ENCODE measurements around the gene TBC1D20. TPM values are rescaled to one million over a fixed set of nuclear protein-coding genes. Genes with fewer than 3 reads are reported as not detected.

Gene TBC1D20
- total RNA-seq, 1 donor from 2014 or later: 24.1 TPM

GRCh38 chr20:440636-441035 lies 21.7 kb downstream of the TBC1D20 start:
- intact Hi-C loops (cut with micrococcal nuclease): no loop called here
- POLR2A ChIA-PET: interaction anchor here (0.6 kb wide), 1 partner anchor 36 kb away, joined by 3 read pairs; no protein-coding TSS in a partner anchor
- no peak for DNase-seq
- CTCF ChIA-PET: no interaction called here
- no peak for TF ChIP-seq CTCF (IDR thresholded peaks at IDR 0.05)
- ATAC-seq (ENCODE audit: low read depth): no peak
- H3K9me3 Mint-ChIP-seq: no peaks in the 10 kb centered on the region
- peaks cover 33% of the 10 kb centered on the region for H3K4me1 Mint-ChIP-seq
- no peak overlapping the region for H3K27ac Mint-ChIP-seq
- H3K27me3 Mint-ChIP-seq: no peaks in the 10 kb centered on the region
- H3K4me3 Mint-ChIP-seq: no peak overlapping the region
- H3K36me3 Mint-ChIP-seq (ENCODE audit: low read depth): peaks cover 82% of the 10 kb centered on the region

- no peak for DNase-seq
- no peak overlapping the region for H3K4me3 Mint-ChIP-seq
- no peak for TF ChIP-seq CTCF (IDR thresholded peaks at IDR 0.05)
- H3K9me3 Mint-ChIP-seq: no peaks in the 10 kb centered on the region
- intact Hi-C loops (cut with micrococcal nuclease): no loop called here
- POLR2A ChIA-PET: interaction anchor here (0.6 kb wide), 1 partner anchor 36 kb away, joined by 3 read pairs; no protein-coding TSS in a partner anchor
- H3K4me1 Mint-ChIP-seq: peaks cover 37% of the 10 kb centered on the region
- CTCF ChIA-PET: no interaction called here
- H3K36me3 Mint-ChIP-seq (ENCODE audit: low read depth): peaks cover 82% of the 10 kb centered on the region
- no peaks in the 10 kb centered on the region for H3K27me3 Mint-ChIP-seq
- no peak for ATAC-seq (ENCODE audit: low read depth)
- no peak overlapping the region for H3K27ac Mint-ChIP-seq
Observed at GRCh38 chr20:440148-440547, 22.2 kb downstream of the TBC1D20 start.

GRCh38 chr20:438571-439469 lies 23.5 kb downstream of the TBC1D20 start:
- intact Hi-C loops (cut with micrococcal nuclease): loop anchor here (2.0 kb wide), 2 partner anchors 24 to 58 kb away; partner anchors contain the start of genes TBC1D20 and TRIB3

DNA sequence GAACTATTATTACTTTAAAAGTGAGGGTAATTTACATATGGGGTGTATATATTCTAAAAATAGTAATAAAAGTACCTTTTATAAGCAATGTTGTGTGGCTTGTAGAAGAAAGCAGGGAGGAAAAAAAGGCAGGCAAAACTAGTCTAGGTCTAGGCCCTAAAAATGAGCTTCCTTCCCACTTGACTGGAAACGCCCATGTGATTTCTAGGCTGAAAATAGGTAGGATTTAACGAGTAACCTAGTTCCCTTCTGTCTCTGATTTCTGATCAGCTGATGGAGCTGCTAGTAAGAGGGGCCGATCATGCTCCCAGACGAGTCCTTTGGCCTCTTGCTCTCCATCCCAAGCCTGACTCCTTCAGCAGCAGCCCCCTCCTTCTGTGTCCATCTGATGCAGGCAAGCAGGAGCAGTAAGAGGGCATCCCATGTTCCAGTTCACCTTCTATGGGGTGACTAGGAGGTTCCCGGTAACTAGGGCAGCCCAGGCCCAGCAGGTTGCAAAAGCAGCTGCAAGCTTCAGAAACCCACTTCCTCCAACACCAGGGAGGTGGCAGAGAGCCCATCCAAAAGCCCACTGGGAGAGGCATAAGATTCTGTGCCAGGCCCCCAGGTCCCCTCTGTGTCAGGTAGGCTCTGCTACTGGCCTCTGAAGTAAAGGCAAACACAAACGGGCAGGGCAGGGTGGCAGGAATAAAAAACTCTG lies 24.4 kb downstream of the TBC1D20 start:
- peaks cover 75% of the 10 kb centered on the region for H3K36me3 Mint-ChIP-seq (ENCODE audit: low read depth)
- POLR2A ChIA-PET: interaction anchor here (0.6 kb wide), 2 partner anchors 40 to 81 kb away, joined by 5 read pairs; no protein-coding TSS in a partner anchor
- CTCF ChIA-PET: interaction anchor here (0.8 to 1.0 kb wide), 2 partner anchors 25 to 26 kb away, joined by 3 read pairs; no protein-coding TSS in a partner anchor
- no peak for ATAC-seq (ENCODE audit: low read depth)
- no peaks in the 10 kb centered on the region for H3K27me3 Mint-ChIP-seq
- peak overlapping the region; percentile 82 for H3K27ac Mint-ChIP-seq
- peak overlapping the region; percentile 67 for H3K4me3 Mint-ChIP-seq
- intact Hi-C loops (cut with micrococcal nuclease): loop anchor here (2.0 kb wide), 2 partner anchors 25 to 57 kb away; partner anchors contain the start of genes TBC1D20 and TRIB3
- DNase-seq: no peak
- TF ChIP-seq CTCF (IDR thresholded peaks at IDR 0.05): no peak
- peaks cover 58% of the 10 kb centered on the region for H3K4me1 Mint-ChIP-seq
- no peaks in the 10 kb centered on the region for H3K9me3 Mint-ChIP-seq

More at GRCh38 chr20:438571-439469, 23.5 kb downstream of the TBC1D20 start:
- Mint-ChIP-seq H3K4me3 (peak overlapping the region; percentile 67), H3K4me1 (peaks cover 49% of the 10 kb centered on the region), H3K27ac (peak overlapping the region; percentile 82), H3K27me3 (no peaks in the 10 kb centered on the region), H3K36me3 (ENCODE audit: low read depth) (peaks cover 76% of the 10 kb centered on the region), H3K9me3 (no peaks in the 10 kb centered on the region)
- DNase-seq (no peak), ATAC-seq (ENCODE audit: low read depth) (peak; percentile 41)
- no peak for TF ChIP-seq CTCF (IDR thresholded peaks at IDR 0.05)
- ChIA-PET POLR2A (interaction anchor here (0.6 kb wide), 1 partner anchor 80 kb away, joined by 5 read pairs; no protein-coding TSS in a partner anchor), CTCF (interaction anchor here (0.8 to 1.0 kb wide), 2 partner anchors 25 to 26 kb away, joined by 3 read pairs; no protein-coding TSS in a partner anchor)
